Dermis lymphatic vessel endothelial cell (primary cell): ENCODE results near the gene CEP70. TPM values are rescaled to one million over a fixed set of nuclear protein-coding genes. Genes with fewer than 3 reads are reported as not detected.

Experiments
- total RNA-seq: library from RNA; depleted of rRNA; stranded (reverse); fragments of >200 nt; gene quantifications from 2 replicates; pipeline ENCODE4 v1.2.1, GENCODE V29; 2014

CEP70 gene
- 15.6 and 16.0 TPM in 2 replicates for total RNA-seq

GRCh38 chr3:138594150-138594934 lies at the start of gene CEP70:
TSS of gene CEP70 (minus strand) at chr3:138594260. CDS start at chr3:138572927, 21,333 bp downstream.

DNA sequence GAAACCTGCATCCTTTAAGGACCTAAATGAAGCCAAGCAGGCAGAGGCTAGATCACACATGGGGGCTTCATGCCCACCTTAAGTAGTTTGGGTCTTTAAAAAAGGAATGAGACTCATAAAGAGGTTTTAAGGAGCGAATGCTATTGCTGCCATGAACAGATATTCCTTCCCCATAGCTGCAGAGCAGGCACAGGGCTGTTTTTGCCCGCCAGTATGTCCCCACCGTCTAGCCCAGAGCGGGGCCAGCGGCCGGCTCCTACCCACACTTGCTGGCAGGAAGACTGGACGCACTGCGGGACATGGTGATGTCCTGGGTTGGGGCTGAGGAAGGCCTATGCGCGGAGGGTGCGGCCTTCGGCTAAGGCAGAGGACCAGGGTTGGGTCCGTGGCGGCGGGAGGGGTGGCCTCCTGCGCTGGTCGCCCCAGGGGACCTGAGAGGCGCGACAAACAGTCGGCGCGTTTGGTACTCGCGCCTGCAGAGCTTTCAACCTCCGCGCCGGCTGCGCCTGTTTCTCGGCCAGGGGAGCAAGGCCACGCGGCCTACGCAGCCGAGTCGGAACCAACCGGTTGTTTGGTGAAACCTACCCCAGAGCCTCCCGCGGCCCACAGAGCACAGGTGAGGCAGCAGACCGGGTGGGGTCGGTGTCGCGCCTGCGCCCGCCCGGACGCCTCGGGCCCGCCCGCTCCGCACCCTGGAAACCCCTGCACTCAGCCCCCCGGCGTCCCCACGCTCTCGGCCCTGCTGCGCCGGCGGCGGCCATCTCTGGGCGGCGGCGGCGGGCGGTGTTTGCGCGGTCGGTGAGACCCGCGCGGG lies 14.5 kb upstream of the CEP70 start, which contains the start of gene FAIM:
TSS of gene FAIM (plus strand) at position 450 of the 814 bp plus-strand sequence. CDS start 10,956 bp downstream, outside the sequence.

Other genes starting within 250 kb of the CEP70 start
- 4.9 and 6.6 TPM in 2 replicates for gene MRAS, start 245.7 kb downstream of the CEP70 start, total RNA-seq
- not detected in 2 replicates for gene ESYT3, start 159.6 kb downstream of the CEP70 start, total RNA-seq
- 6.5 and 8.1 TPM in 2 replicates for gene FAIM, start 14.5 kb upstream of the CEP70 start, total RNA-seq
- 12.6 and 15.9 TPM in 2 replicates for gene PIK3CB, start 240.7 kb upstream of the CEP70 start, total RNA-seq